ENCODE measurements around the gene SLAMF1.

SLAMF1 gene

GRCh38 chr1:160679893-160680292 is 33.0 kb upstream of the SLAMF1 start:
- no peak for DNase-seq (ENCODE audit: extremely low read depth, low read depth)
- no peak for TF ChIP-seq CTCF (IDR thresholded peaks at IDR 0.05; ENCODE audit: low read depth, low read length)

GRCh38 chr1:160676869-160677597 is 30.2 kb upstream of the SLAMF1 start:
- DNase-seq (ENCODE audit: extremely low read depth, low read depth) = no peak

DNA sequence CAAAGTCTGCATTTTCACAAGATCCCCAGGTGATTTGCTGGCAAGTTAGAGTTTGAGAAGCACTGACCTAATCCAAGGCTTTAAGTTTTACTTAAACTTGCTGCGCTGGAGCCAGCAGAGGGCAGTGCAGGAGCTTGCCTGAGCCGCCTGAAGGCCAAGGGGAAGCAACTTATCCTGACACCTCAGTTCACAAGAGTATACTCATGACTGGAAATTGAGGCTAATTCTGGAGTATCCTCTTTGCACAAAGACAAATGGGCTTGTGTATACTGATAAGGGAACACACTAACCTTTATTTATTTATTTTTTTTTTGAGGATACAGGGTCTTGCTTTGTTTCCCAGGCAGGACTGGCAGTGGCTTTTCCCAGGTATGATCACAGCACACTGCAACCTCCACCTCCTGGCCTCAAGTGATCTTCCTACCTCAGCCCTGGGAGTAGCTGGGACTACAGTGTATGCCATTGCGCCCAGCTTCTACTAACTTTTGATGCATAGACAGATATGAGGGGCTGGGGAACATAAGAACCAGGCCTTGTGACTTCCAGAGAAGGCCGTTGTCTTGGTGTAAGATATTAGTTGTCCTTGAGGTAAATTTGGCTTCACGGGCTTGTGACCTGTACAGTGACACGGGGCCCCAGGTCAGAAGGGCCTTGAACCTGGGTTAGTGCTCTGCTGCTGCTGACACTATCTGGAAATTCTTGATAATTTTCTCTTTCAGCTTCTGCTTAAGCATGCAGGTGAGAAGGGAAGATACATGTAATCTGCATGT is 29.0 kb upstream of the SLAMF1 start:
- peak; percentile 77 for TF ChIP-seq CTCF (IDR thresholded peaks at IDR 0.05; ENCODE audit: low read depth, low read length)
- peak; percentile 27 for DNase-seq (ENCODE audit: extremely low read depth, low read depth)

More at GRCh38 chr1:160676869-160677597, 30.2 kb upstream of the SLAMF1 start:
- no peak for TF ChIP-seq CTCF (IDR thresholded peaks at IDR 0.05; ENCODE audit: low read depth, low read length)

DNA sequence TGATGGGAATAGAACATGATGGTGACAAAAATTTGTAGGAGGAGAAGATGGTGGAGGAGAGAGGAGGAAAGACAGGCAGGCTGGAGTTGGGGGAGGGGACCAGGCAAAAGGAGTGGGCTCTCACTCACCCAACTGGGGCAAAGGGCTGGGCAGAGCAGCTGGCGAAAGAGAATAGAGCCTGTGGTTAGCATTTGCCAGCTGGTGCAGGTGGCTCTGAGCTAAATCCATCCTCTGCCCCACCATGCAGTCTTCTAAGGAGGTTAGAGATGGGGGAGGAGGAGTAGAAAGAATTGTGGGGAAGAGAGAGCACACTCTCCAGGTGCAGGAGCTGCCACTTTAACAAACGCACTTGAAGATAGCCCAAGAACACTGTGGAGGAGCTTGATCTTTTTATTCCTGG is 27.6 kb upstream of the SLAMF1 start:
- TF ChIP-seq CTCF (IDR thresholded peaks at IDR 0.05; ENCODE audit: low read depth, low read length) = no peak
- no peak for DNase-seq (ENCODE audit: extremely low read depth, low read depth)

DNA sequence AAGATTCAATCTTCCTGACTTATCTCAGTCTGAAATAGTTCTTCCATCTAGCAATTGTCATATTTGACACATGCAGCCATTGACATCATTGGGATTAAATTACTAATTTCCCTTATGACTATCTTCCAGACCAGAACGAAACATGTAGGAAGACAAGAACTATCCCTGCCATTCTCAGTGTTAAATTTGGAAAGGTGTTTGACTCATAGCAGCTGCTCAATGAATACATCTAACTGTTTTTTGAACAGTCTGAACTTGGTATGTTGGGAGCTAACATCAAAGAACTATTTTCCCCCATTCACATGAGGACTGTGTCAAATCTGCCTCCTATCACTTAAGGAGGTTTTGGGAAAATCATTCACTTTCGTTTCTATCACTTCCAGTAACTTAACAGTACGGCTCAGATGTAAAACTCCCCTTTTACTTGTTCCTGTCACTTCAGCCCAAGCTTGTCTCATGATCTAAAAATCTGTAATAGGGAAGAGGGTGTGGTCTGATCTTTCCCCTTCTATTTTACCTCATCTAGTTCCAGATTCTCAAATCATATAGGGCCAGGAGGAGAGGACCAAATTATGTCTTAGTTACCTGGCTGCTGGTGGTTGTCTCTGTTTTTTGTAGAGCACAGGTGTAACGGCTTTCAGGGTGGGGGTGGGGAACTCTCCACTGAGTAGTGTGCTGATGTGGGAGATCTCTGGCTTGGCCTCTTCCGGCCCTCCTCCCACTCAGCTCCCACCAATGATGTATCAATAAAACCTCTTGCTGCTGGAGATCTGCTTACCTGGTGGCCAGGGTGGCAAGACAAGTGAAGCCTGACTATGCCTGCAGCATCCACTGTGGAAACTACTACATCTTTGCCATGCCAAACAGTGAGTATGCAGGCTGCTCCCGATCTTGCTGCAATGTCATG is 26.2 kb upstream of the SLAMF1 start:
- TF ChIP-seq CTCF (IDR thresholded peaks at IDR 0.05; ENCODE audit: low read depth, low read length) = no peak
- no peak for DNase-seq (ENCODE audit: extremely low read depth, low read depth)

GRCh38 chr1:160671603-160672517 is 25.0 kb upstream of the SLAMF1 start:
- DNase-seq (ENCODE audit: extremely low read depth, low read depth) = no peak

More at GRCh38 chr1:160671603-160672517, 25.0 kb upstream of the SLAMF1 start:
- no peak for TF ChIP-seq CTCF (IDR thresholded peaks at IDR 0.05; ENCODE audit: low read depth, low read length)
